Mammary microvascular endothelial cell (primary cell): ENCODE measurements around the gene DCBLD1. TPM values are rescaled to one million over a fixed set of nuclear protein-coding genes. Genes with fewer than 3 reads are reported as not detected.

Experiments used
- total RNA-seq: library from RNA; depleted of rRNA; stranded (reverse); fragments of >200 nt; gene quantifications from 2 replicates; pipeline ENCODE4 v1.2.3, GENCODE V29; 2015

The DCBLD1 gene
- 14.5 and 16.0 TPM in 2 replicates for total RNA-seq

DNA sequence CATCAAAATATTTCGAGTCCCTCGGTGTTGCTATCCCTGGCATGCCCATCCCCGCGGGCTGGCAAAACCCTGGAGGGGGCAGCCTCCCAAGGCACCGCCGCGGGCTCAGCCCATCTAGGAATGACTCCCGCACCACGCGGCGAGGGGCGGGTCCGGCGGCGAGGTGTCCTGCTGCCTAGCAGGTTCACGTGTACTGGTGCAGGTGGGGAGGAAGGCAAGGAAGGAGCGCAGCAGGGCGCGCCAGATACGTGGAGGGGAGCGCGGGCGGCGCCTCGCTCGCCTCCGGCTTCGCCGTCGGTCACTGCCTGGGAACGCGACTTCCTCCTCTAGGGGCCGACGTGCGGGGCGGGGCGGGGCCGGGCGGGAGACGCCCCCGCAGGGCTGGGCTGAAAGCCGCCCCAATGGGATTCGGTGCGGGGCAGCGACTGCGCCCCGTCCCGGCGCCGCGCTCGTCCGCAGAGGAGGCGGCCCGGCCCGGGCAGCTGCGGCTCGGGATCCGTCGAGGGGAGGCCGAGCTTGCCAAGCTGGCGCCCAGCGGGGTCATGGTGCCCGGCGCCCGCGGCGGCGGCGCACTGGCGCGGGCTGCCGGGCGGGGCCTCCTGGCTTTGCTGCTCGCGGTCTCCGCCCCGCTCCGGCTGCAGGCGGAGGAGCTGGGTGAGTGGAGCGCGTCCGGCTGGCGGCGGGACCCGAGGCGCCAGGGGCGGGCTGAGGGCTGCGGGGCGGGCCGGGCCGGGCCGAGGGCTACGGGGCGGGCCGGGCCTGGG, at the start of gene DCBLD1:
DCBLD1 (plus strand) TSS at position 435 of the 764 bp plus-strand sequence; CDS start at position 543, 108 bp downstream.

Other genes starting within 250 kb of the DCBLD1 start
- not detected in 2 replicates for gene VGLL2, start 217.1 kb upstream of the DCBLD1 start, total RNA-seq
- gene ROS1, start 56.7 kb upstream of the DCBLD1 start, total RNA-seq, result not detected in 2 replicates
- gene GOPC, start 119.8 kb downstream of the DCBLD1 start, total RNA-seq, result 14.8 and 15.1 TPM in 2 replicates
- gene NUS1, start 192.8 kb downstream of the DCBLD1 start, total RNA-seq, result 15.7 and 16.9 TPM in 2 replicates